NCI-H146 (cell line): ENCODE measurements around the gene FAM43A.

ENCODE experiments used
- DNase-seq: peaks from one replicate; lab custom pipeline; 2025; lab: John Stamatoyannopoulos, UW

The FAM43A gene

DNA sequence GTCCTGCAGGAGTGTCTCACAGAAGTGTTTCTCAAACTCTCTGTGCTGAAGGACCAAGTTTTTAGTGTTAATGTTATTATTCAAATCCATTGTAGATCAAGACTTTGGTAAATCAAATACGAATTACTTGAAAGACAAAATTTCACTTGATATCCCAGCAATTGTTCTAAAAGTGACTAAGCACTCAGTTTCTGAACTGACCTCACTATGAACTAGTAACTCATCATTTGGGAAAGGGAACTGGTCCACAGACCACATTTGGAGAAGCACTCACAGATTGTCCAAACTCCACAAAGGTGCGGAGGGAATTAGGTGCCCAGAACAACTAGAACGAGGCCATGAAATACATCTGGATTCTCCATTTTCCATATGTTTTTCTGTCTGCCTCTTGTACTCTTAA is 25.6 kb downstream of the FAM43A start:
- no peak for DNase-seq

GRCh38 chr3:194711913-194712312 is 26.2 kb downstream of the FAM43A start:
- no peak for DNase-seq

DNA sequence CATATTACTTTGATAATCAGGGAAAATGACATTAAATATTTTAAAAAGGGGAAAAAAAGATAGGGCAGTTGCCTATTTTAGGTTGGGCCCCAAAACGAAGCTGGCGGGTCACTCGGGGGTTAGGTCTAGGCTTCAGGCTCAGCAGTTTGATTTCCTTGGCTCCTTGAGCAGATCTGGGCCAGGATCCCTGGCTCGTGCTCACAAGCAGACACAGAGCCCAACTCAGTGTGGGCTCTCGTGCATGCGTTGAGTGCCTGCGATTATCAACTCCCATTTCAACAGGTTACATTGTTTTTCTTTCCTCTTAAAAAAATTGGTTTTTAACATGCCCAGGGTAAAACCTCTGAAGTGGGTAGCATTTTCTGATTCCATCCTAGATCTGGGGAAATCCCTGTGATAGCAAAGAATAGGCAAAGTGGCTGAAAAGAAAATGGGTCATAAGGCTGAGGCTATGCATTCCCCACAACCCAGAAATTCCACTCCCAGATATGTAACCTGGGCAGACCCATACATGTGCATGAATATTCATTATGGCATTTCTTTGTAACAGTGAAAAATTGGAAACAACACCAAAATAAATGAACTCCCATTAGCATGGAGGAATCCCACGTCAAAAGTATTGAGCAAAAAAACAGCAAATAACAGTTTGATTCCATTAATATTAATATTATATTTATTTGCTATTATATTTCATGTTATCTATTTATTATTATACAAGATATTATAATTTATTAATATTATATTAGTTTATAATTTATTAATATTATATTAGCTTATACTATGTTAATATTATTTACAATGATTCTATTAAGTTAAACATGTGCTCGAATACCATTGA is 27.8 kb downstream of the FAM43A start:
- DNase-seq = no peak

DNA sequence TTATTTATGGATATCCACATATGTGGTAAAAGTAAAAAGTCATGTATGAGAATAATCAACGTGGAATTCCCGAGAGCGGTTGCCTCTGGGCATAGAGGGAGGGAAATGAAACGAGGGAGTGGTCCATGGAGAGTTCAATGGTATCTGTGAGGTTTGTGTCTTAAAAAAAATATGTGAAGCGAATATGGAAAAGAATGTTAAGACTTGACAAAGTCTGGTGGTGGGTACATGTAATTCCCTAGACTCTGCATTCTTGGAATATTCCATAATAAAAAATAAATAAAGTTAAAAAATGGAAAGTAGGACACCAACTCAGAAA is 28.4 kb downstream of the FAM43A start:
- no peak for DNase-seq

- DNase-seq = no peak
Observed at GRCh38 chr3:194714564-194714963, 28.9 kb downstream of the FAM43A start.

GRCh38 chr3:194715022-194715800 is 29.5 kb downstream of the FAM43A start:
- DNase-seq = no peak

DNA sequence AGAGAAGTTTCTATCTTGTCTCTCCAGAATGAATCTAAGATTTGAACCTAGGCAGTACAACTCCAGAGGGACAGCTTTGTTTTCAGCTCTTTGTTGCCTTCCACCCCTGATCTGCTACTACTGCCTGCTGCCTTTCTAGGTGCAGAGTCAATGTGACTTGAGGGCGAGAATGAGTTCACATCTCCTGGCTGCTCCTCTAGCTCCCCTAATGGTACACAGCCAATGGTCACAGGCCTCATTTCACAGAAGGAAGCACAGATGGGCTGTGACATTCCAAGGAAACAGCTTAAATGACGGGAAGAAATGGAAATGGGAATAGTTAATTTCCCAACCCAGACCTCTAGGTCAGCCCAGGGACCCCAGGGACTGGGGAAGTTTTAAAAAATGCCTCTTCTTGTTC is 32.4 kb downstream of the FAM43A start:
- no peak for DNase-seq

GRCh38 chr3:194720048-194720447 is 34.4 kb downstream of the FAM43A start:
- no peak for DNase-seq

- no peak for DNase-seq
Observed at GRCh38 chr3:194723846-194724618, 38.3 kb downstream of the FAM43A start.

DNA sequence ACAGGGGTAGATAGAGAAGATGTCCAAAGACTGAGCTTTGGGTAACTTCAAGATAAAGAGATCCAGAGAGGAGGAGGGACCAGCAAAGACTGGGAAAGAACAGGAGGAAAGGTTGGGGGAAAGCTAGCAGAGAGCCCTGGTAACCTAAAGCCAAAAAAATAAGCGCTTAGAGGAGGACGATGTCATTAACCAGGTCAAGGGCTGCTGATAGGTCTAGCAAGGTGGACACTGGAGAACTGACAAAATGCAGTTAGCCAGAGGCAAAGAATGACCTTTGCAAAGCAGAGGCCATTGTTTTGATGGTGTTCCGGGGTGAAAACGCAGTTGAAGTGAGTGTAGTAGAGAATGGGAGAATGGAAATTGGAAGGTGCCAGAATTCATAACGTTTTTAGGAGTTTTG is 39.7 kb downstream of the FAM43A start:
- no peak for DNase-seq

DNA sequence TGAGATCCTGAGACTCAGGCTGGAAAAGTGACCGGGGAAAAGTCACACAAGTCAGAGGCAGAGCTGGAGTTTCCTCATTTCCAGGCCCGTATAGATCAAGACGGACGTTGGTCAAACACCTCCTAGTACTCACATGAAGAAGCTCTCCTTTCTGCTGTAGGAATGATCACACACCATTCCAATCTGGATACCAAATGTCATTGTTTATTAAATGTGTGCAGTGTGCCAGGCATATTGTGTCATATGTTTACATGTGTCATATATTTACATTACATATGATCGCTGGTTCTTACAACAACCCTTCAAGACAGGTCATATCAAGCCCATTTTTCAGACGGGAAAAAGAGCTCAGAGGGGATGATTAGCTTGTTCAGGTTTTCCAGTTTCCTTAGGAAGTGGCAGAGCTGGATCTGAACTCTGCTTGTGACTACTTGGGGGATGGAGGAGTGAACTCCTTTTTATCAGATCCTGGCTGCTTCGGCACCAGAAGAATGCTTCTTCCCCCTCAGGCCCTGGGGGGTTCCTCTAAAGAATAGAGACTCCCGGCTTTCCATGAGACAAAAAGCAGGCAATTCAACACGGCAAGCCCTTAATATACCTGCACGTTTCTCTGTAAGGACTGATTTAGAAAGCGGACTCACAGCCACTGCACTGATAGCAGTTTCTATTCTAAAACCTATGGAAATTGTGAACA is 41.9 kb downstream of the FAM43A start:
- no peak for DNase-seq

DNA sequence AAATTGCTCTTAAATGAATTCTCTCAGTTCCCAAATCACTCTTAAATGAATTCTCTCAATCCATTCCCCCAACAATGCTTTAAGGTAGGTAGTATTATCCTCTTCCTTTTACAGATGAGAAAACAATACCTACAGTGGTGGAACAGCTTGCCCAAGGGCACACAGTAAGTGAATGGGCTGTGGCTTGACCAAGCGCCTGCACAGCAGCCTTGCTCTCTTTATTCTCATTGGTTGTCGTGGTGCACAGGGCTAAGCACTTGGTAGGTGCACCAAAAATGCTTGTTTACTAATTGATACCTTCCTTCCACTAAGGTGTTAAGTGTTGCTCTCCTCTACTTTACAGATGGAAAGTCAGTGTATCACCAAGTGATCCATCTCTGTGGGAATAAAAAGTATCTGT is 43.3 kb downstream of the FAM43A start:
- DNase-seq = no peak

- DNase-seq = peak; percentile 86
Observed at GRCh38 chr3:194730365-194730764, 44.7 kb downstream of the FAM43A start.

- DNase-seq = no peak
Observed at GRCh38 chr3:194731506-194732073, 45.9 kb downstream of the FAM43A start.

GRCh38 chr3:194732617-194733016 is 46.9 kb downstream of the FAM43A start:
- no peak for DNase-seq

GRCh38 chr3:194736277-194736895 is 50.7 kb downstream of the FAM43A start:
- DNase-seq = no peak

- DNase-seq = no peak
Observed at GRCh38 chr3:194736896-194737600, 51.4 kb downstream of the FAM43A start.
